MM.1S (cell line): ENCODE measurements around the gene UNC5C.

Experiments used
- DNase-seq: peaks from one replicate; pipeline ENCODE4 v3.0.0-alpha.2; 2015
- H2AFZ ChIP-seq: fragments of 300-600 bp; sonication (generic); 2 replicates; pipeline ENCODE4 v1.6.0; 2016; ENCODE audit warnings: antibody characterized with exemption, low read length
- H3F3A ChIP-seq: fragments of 300-600 bp; sonication (generic); 2 replicates; pipeline ENCODE4 v1.6.1; 2016; ENCODE audit warnings: mild to moderate bottlenecking, antibody characterized with exemption, low read length, moderate library complexity, mixed read lengths; ENCODE audit not compliant: insufficient read depth
- H3K27ac ChIP-seq: fragments of 300-600 bp; sonication (generic); 2 replicates; pipeline ENCODE4 v1.5.1; 2016; ENCODE audit warnings: mild to moderate bottlenecking, low read length
- H3K27me3 ChIP-seq: fragments of 300-600 bp; sonication (generic); replicated peaks from 2 replicates; pipeline ENCODE4 v1.6.0; 2016; ENCODE audit warnings: low read length; ENCODE audit not compliant: insufficient read depth
- H3K36me3 ChIP-seq: fragments of 300-600 bp; sonication (generic); replicated peaks from 2 replicates; pipeline ENCODE4 v1.6.1; 2016; ENCODE audit warnings: mild to moderate bottlenecking, low read length, mixed read lengths; ENCODE audit not compliant: insufficient read depth
- H3K4me1 ChIP-seq: fragments of 300-600 bp; sonication (generic); 2 replicates; pipeline ENCODE4 v1.6.1; 2016; ENCODE audit warnings: low read length, mixed read lengths
- H3K4me2 ChIP-seq: fragments of 300-600 bp; sonication (generic); 2 replicates; pipeline ENCODE4 v1.6.0; 2016; ENCODE audit warnings: low read depth, low read length
- H3K4me3 ChIP-seq: fragments of 300-600 bp; sonication (generic); 2 replicates; pipeline ENCODE4 v1.5.1; 2016; ENCODE audit warnings: low read length, mixed read lengths
- H3K79me2 ChIP-seq: fragments of 300-600 bp; sonication (generic); 2 replicates; pipeline ENCODE4 v1.6.1; 2016; ENCODE audit warnings: mixed run types, low read length, mixed read lengths
- H3K9ac ChIP-seq: fragments of 300-600 bp; sonication (generic); 2 replicates; pipeline ENCODE4 v1.6.1; 2016; ENCODE audit warnings: low read length, mixed read lengths
- H3K9me2 ChIP-seq: fragments of 300-600 bp; sonication (generic); replicated peaks from 2 replicates; pipeline ENCODE4 v1.6.1; 2016; ENCODE audit warnings: mild to moderate bottlenecking, low read length, mixed read lengths; ENCODE audit not compliant: insufficient read depth
- H3K9me3 ChIP-seq: fragments of 300-600 bp; sonication (generic); replicated peaks from 2 replicates; pipeline ENCODE4 v1.6.1; 2016; ENCODE audit warnings: mild to moderate bottlenecking, low read length, mixed read lengths; ENCODE audit not compliant: insufficient read depth
- H4K20me1 ChIP-seq: fragments of 300-600 bp; sonication (generic); 2 replicates; pipeline ENCODE4 v1.6.1; 2016; ENCODE audit warnings: mild to moderate bottlenecking, low read length, moderate library complexity, mixed read lengths; ENCODE audit not compliant: insufficient read depth
- EZH2 ChIP-seq: fragments of 300-600 bp; sonication (generic); optimal IDR thresholded peaks from 2 replicates; pipeline ENCODE3; 2017; ENCODE audit warnings: low read depth, mild to moderate bottlenecking, antibody characterized with exemption, low read length, mixed read lengths
- EZH2phosphoT487 ChIP-seq: fragments of 300-600 bp; sonication (generic); IDR thresholded peaks from 2 replicates; pipeline ENCODE4 v1.6.1; 2018; ENCODE audit warnings: antibody characterized with exemption, low read length
- TF ChIP-seq, protein P1 (sequence below): fragments of 300-600 bp; sonication (generic); IDR thresholded peaks from 2 replicates; pipeline ENCODE4 v1.5.1; 2016; ENCODE audit warnings: antibody characterized with exemption, low read length, mixed read lengths

UNC5C gene

DNA sequence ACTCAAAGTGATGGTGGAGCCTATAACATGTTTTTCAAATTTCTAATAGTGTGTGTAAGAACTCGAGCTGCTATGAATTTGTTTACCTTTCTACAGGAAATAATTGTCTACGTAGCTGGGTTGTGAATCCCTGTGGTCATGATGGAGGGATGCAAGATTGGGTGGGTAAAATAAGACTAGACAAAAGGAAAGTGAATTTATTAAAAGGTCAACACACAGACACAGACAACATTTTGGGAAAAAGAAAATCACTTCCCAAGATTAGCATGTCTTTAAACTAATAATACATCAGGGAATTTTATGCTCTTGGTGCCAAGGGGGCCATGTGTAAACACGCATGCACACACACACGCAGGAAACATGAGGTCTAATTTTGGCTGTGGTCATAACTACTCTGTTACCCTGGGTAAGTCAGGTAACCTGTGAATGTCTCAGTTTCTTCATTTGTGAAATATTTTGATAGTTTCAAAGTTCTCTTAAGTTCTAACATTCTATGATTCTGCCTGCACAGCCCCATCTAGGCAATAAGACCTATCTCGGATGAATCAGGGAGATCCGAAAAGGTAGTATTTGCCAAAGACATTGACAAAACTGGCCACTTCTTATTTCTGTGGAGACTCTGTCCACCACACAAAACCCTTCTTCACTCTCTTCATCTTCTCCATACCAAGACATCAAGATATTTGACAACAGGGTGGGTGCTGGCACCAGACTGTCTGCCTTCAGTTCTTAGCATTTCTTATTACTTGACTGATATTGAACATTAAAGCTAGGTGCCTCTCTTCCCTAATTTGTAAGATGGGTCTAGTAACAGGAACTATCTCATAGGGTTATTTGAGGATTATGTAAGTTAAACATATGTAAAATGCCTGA is 1.6 kb upstream of the UNC5C start:
- Histone ChIP-seq H3K4me3 (no peak overlapping the region), H3K79me2 (no peaks in the 10 kb centered on the region), H3K27me3 (no peaks in the 10 kb centered on the region), H3K4me2 (no peak overlapping the region), H3K36me3 (no peaks in the 10 kb centered on the region), H4K20me1 (no peaks in the 10 kb centered on the region), H3K9me2 (no peaks in the 10 kb centered on the region), H3K27ac (no peak overlapping the region), H3K4me1 (no peaks in the 10 kb centered on the region), H3F3A (no peaks in the 10 kb centered on the region), H3K9me3 (no peaks in the 10 kb centered on the region), H3K9ac (no peak overlapping the region), H2AFZ (no peak overlapping the region)
- TF ChIP-seq EZH2phosphoT487: no peak
- TF ChIP-seq, protein P1, sequence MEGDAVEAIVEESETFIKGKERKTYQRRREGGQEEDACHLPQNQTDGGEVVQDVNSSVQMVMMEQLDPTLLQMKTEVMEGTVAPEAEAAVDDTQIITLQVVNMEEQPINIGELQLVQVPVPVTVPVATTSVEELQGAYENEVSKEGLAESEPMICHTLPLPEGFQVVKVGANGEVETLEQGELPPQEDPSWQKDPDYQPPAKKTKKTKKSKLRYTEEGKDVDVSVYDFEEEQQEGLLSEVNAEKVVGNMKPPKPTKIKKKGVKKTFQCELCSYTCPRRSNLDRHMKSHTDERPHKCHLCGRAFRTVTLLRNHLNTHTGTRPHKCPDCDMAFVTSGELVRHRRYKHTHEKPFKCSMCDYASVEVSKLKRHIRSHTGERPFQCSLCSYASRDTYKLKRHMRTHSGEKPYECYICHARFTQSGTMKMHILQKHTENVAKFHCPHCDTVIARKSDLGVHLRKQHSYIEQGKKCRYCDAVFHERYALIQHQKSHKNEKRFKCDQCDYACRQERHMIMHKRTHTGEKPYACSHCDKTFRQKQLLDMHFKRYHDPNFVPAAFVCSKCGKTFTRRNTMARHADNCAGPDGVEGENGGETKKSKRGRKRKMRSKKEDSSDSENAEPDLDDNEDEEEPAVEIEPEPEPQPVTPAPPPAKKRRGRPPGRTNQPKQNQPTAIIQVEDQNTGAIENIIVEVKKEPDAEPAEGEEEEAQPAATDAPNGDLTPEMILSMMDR: no peak
- TF ChIP-seq EZH2: no peak
- no peak for DNase-seq

DNA sequence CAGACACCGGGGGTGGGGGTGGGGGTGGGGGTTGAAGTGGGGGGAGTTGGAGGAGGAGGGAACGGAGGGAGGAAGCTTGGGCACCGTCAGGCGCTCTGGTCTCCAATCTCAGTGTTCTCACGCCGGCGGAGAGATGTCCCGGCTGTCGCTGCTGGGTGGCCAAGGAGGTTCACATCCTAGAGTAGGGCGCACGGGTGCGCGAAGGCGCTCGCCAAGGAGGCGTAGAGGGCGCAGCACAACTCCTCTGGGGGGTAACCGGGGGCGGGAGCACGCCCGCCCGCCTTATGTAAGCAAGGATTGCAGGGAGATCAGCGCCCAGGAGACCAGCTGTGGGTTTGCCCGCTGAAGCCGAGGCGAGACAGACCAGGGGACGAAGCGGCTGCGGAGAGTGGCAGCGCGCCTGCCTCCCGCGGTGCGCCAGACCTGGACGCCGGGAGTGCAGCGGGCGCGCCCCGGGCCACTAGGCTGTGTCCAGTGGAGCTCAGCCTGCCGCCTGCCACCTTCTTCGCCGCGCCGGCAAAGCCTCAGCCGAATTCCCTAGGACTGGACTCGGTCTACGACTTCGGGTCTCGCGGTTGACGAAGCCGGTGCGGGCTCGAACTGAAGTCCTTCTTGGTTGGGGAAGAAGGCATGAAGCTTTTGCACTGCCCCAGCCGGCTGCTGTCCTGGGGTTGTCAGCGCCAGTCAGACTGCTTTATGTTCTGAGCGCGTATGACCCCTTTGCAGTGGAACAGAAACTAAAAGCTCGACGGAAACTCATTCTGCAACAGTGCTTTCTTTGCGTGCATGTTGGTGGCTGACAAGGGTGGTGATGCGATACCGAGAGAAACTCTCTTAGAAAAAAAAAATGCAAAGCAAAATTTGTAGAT is 707 bp upstream of the UNC5C start:
- Histone ChIP-seq H2AFZ (no peak overlapping the region), H3K4me2 (no peak overlapping the region)

DNA sequence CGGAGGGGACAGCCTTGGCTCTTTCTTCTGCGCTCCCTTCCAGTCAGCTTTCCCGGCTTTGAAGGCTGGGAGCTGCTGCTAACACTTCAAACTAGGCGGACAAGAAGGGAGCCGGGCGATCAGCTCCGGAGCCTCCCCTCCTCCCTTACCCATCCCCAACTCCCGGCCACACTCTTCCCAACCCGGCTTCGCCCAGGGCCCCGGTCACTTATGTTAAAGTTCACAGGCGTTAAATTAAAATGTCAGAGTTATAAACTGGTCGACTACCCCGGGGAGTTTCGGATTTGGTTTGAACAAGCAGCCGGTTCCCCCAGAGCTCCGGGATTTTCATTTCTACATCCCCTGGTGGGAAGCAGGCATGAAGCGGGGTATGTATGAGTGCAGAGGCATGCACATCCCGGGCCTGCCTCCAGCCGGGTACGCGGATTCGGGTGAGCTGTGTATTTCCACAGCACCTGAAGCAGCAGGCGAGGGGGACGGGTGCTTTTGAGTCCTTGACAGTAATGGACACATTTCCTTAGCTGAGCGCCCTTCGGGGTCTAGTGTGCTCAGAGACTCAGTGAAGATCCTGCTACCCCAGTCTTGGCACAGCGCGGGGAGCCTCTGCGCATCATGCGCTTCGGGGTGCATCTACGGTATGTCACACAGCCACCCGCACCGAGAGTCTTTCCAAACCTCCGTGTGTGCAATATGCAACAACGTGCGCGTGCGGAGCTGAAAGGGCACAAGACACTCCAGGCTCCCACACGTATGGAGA is 880 bp downstream of the UNC5C start:
- H3K27ac ChIP-seq: no peak overlapping the region
- DNase-seq: no peak
- no peaks in the 10 kb centered on the region for H3K27me3 ChIP-seq
- no peak overlapping the region for H3K9ac ChIP-seq
- no peaks in the 10 kb centered on the region for H4K20me1 ChIP-seq
- no peak overlapping the region for H3K4me2 ChIP-seq
- H3K4me3 ChIP-seq: no peak overlapping the region
- H3F3A ChIP-seq: no peaks in the 10 kb centered on the region
- H2AFZ ChIP-seq: no peak overlapping the region
- H3K36me3 ChIP-seq: no peaks in the 10 kb centered on the region
- no peaks in the 10 kb centered on the region for H3K9me2 ChIP-seq
- H3K9me3 ChIP-seq: no peaks in the 10 kb centered on the region
- no peaks in the 10 kb centered on the region for H3K79me2 ChIP-seq
- no peaks in the 10 kb centered on the region for H3K4me1 ChIP-seq
- TF ChIP-seq, protein P1: no peak
- TF ChIP-seq EZH2: no peak
- TF ChIP-seq EZH2phosphoT487: no peak

More for the DNA sequence above, 707 bp upstream of the UNC5C start:
- Histone ChIP-seq H3K36me3 (no peaks in the 10 kb centered on the region), H3K27me3 (no peaks in the 10 kb centered on the region), H4K20me1 (no peaks in the 10 kb centered on the region), H3K9ac (no peak overlapping the region), H3K27ac (no peak overlapping the region), H3K9me2 (no peaks in the 10 kb centered on the region), H3K9me3 (no peaks in the 10 kb centered on the region), H3K4me3 (no peak overlapping the region), H3K79me2 (no peaks in the 10 kb centered on the region), H3F3A (no peaks in the 10 kb centered on the region), H3K4me1 (no peaks in the 10 kb centered on the region)
- TF ChIP-seq EZH2: no peak
- no peak for DNase-seq
